ENCODE data around the gene RARA. TPM values are rescaled to one million over a fixed set of nuclear protein-coding genes. Genes with fewer than 3 reads are reported as not detected.

RARA gene
- total RNA-seq, 1 experiment from 2014 or later = 35.1 TPM

DNA sequence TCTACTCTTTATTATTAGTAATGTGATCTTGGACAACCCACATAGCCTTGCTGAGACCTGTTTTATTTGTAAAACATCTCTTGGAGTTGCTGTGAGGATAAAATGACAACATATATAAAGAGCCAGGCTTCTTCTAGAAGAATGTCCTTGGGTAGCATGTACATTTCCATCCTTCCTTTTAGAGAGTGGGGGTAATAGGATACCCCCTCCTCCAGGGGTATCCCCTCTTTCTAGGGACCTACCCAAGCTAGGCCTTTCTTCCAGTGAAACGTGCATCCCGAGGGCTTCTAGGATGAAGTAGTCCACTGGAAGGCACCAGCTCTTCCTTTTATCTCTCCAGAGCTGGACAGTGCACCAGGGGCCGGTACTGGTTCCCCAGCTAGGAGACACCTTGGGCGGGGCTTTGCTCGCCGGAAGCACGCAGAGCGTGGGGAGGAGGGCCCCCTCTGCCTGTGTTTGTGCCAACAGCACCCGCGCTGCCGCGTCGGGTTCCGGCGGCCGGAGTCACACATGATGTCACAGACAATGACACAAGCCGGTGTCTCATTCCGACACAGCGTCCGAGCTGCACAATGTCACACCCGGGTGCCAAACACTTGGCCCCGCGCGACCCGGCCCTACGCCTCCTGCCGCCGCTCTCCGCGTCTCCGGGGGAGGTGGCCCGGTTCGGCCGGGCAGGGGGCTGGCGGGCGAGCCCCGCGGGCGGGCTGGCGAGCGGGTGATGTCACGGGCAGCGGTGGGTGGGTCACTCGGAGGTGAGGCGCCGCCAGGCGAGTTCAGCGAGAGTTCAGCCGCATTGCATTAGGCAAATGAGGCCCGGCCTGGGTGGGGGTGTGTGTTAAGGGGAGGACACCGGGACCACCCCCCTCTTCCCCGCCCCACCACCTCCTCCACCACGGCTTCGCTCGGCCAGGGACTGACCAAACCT is 32.2 kb downstream of the RARA start:
- RAD21 ChIA-PET (ENCODE audit: low non-redundant PET in 1 of 2, low total read pairs in 2 of 2, uncharacterized antibody in 2 of 2, unreplicated experiment in 2 of 2) = interaction anchor here (0.5 to 1.0 kb wide), 2 partner anchors 17 to 24 kb away, joined by 3 read pairs; no protein-coding TSS in a partner anchor
- CTCF ChIA-PET = interaction anchor here (0.8 to 1.2 kb wide), 2 partner anchors 10 to 274 kb away, joined by 3 read pairs; no protein-coding TSS in a partner anchor
- POLR2A ChIA-PET = interaction anchor here (0.9 to 1.4 kb wide), 3 partner anchors 12 to 58 kb away, joined by 3 read pairs; no protein-coding TSS in a partner anchor
- no peaks in the 10 kb centered on the region for H3K27me3 ChIP-seq (ENCODE audit: insufficient read depth, low read length)
- peak overlapping the region; percentile 73 for H3K9ac ChIP-seq (ENCODE audit: low read length)
- TF ChIP-seq YY1 (IDR thresholded peaks at IDR 0.05; ENCODE audit: extremely low read depth, insufficient replicate concordance, low read depth, low read length) (peak; percentile 16), TCF7L2 (IDR thresholded peaks at IDR 0.05; ENCODE audit: borderline replicate concordance, extremely low read depth, insufficient read depth, insufficient read length) (peak; percentile 57), SRF (IDR thresholded peaks at IDR 0.05; ENCODE audit: low read depth) (no peak; the same call in 1 of the 2 replicates), SIN3A (IDR thresholded peaks at IDR 0.05; ENCODE audit: low read depth) (no peak; the same call in 1 of the 2 replicates), POLR2AphosphoS5 (IDR thresholded peaks at IDR 0.05; ENCODE audit: low read depth, low read length) (peak; percentile 57)
- TF ChIP-seq, protein P1, sequence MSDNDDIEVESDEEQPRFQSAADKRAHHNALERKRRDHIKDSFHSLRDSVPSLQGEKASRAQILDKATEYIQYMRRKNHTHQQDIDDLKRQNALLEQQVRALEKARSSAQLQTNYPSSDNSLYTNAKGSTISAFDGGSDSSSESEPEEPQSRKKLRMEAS (IDR thresholded peaks at IDR 0.05) = peak; percentile 74
- peak; percentile 79 for DNase-seq (ENCODE audit: low read depth, low spot score)
- no peak overlapping the region for H2AFZ ChIP-seq (ENCODE audit: low read depth, low read length, poor library complexity, severe bottlenecking)
- peak overlapping the region; percentile 60 to 68 for H3K4me3 ChIP-seq (replicated peaks in 1 of 2; ENCODE audit: low read depth in 1 of 2, low read length in 2 of 2)
- peak overlapping the region; percentile 80 for H3K4me2 ChIP-seq (ENCODE audit: low read length)
- H3K4me1 ChIP-seq (ENCODE audit: control insufficient read depth in 1 of 2, insufficient read depth in 2 of 2, low read length in 2 of 2) = peaks cover 24 to 60% of the 10 kb centered on the region in 2 experiments
- peak overlapping the region; percentile 72 for H3K27ac ChIP-seq (ENCODE audit: low read depth, low read length)
- H4K20me1 ChIP-seq (ENCODE audit: insufficient read depth) = no peaks in the 10 kb centered on the region; the same call in 1 of the 2 replicates
- peak; percentile 80 for ATAC-seq
- H3K79me2 ChIP-seq (ENCODE audit: insufficient read depth, low read length) = peaks cover 85% of the 10 kb centered on the region
- H3K36me3 ChIP-seq (ENCODE audit: control insufficient read depth in 1 of 2, insufficient read depth in 2 of 2, low read length in 2 of 2) = peaks cover 0 to 4% of the 10 kb centered on the region in 2 experiments; a peak in 1 of 4 replicates
- no TSS peak for BruUV-seq (replicated peaks)
- no peaks in the 10 kb centered on the region for H3K9me2 ChIP-seq (ENCODE audit: insufficient read depth)
- H3K9me3 ChIP-seq (ENCODE audit: control insufficient read depth in 1 of 2, insufficient read depth in 1 of 2, low read depth in 1 of 2, low read length in 2 of 2) = no peaks in the 10 kb centered on the region
- intact Hi-C loops (cut with micrococcal nuclease) = loop anchor here (2.0 kb wide), 1 partner anchor 22 kb away; no protein-coding TSS in a partner anchor

Data from HCT116 (cell line).